CD4-positive, alpha-beta T cell (primary cell): ENCODE results near the gene LBHD2. TPM values are rescaled to one million over a fixed set of nuclear protein-coding genes. Genes with fewer than 3 reads are reported as not detected.

ENCODE experiments used
- ATAC-seq: fragments of 200-7000 bp; cut with Tn5 transposase; one replicate; pipeline ENCODE4 v1.10.0; 2022; ENCODE audit warnings: mild to moderate bottlenecking; ENCODE audit not compliant: poor library complexity
- CTCF ChIA-PET: fragments of 350-600 bp; sonication (Branson Sonifier 250); formaldehyde crosslinking; loops from one replicate; lab custom pipeline; 2021; ENCODE audit warnings: antibody characterized with exemption, inconsistent platforms; lab: Charles Lee
- POLR2A ChIA-PET: fragments of 350-600 bp; sonication (Branson Sonifier 250); formaldehyde crosslinking; loops from one replicate; lab custom pipeline; 2021; ENCODE audit warnings: antibody characterized with exemption, inconsistent platforms; lab: Charles Lee
- DNase-seq, 14 experiments: peaks; one replicate each; pipeline ENCODE4 v3.0.0-alpha.2; 2013 to 2020; ENCODE audit warnings: mixed read lengths in 2 of 14
- H3K27ac ChIP-seq, 2 donors: one replicate each; pipeline versions ENCODE4 v1.5.1 to v1.7.0; 2013; ENCODE audit warnings: low read length in 2 of 2, low read depth in 1 of 2, mild to moderate bottlenecking in 1 of 2
- H3K27me3 ChIP-seq, 2 experiments: 1 replicate in 1 of 2; 2 replicates in 1 of 2; pipeline versions ENCODE4 v1.6.1 to v1.7.0; 2013; ENCODE audit warnings: low read length in 2 of 2, control low read depth in 1 of 2, mild to moderate bottlenecking in 1 of 2, moderate library complexity in 1 of 2; ENCODE audit not compliant: insufficient read depth in 2 of 2, control insufficient read depth in 1 of 2
- H3K36me3 ChIP-seq: one replicate; pipeline ENCODE4 v1.6.1; 2013; ENCODE audit warnings: low read length, control low read depth; ENCODE audit not compliant: insufficient read depth
- H3K4me1 ChIP-seq: one replicate; pipeline ENCODE4 v1.6.1; 2013; ENCODE audit warnings: low read length, control low read depth; ENCODE audit not compliant: insufficient read depth
- H3K4me3 ChIP-seq: one replicate; pipeline ENCODE4 v1.5.1; 2013; ENCODE audit warnings: mild to moderate bottlenecking, low read length, moderate library complexity
- H3K9me3 ChIP-seq, 2 experiments: 1 replicate in 1 of 2; 2 replicates in 1 of 2; pipeline versions ENCODE4 v1.6.1 to v1.7.0; 2013; ENCODE audit warnings: low read length in 2 of 2, mild to moderate bottlenecking in 2 of 2, control low read depth in 1 of 2, moderate library complexity in 1 of 2; ENCODE audit not compliant: control insufficient read depth in 1 of 2, insufficient read depth in 1 of 2
- H3K27ac Mint-ChIP-seq: one replicate; pipeline ENCODE4 v1.8.0; 2020; ENCODE audit warnings: mixed read lengths
- H3K27me3 Mint-ChIP-seq: one replicate; pipeline ENCODE4 v1.8.0; 2021; ENCODE audit warnings: mixed read lengths
- H3K36me3 Mint-ChIP-seq: one replicate; pipeline ENCODE4 v1.8.0; 2021; ENCODE audit warnings: low read depth, mixed read lengths
- H3K4me1 Mint-ChIP-seq: one replicate; pipeline ENCODE4 v1.8.0; 2021; ENCODE audit warnings: low read depth, mixed read lengths
- H3K4me3 Mint-ChIP-seq: one replicate; pipeline ENCODE4 v1.8.0; 2020; ENCODE audit warnings: mild to moderate bottlenecking, mixed read lengths
- H3K9me3 Mint-ChIP-seq: one replicate; pipeline ENCODE4 v1.8.0; 2020; ENCODE audit warnings: mixed read lengths
- intact Hi-C, 2 experiments: fragments of 100-400 bp; cut with DNase I in 1 of 2; cut with micrococcal nuclease in 1 of 2; formaldehyde crosslinking; loops; one replicate each; pipeline versions ENCODE4 v1.15.1 to v1.9.0; 2023 to 2025; cut with DNase I, micrococcal nuclease
- total RNA-seq, 174 experiments: library from RNA in 2 of 174; stranded (reverse) in 2 of 174; gene quantifications; one replicate each; pipeline ENCODE4 v1.2.3 and lab custom pipeline; 2021 to 2026
- TF ChIP-seq, protein P1 (sequence below): fragments of 200-600 bp; IDR thresholded peaks from one replicate; pipeline ENCODE4 v1.8.0; 2022; ENCODE audit warnings: antibody characterized with exemption, mild to moderate bottlenecking

LBHD2 gene
- total RNA-seq, 2 experiments from 2014 or later: not detected

DNA sequence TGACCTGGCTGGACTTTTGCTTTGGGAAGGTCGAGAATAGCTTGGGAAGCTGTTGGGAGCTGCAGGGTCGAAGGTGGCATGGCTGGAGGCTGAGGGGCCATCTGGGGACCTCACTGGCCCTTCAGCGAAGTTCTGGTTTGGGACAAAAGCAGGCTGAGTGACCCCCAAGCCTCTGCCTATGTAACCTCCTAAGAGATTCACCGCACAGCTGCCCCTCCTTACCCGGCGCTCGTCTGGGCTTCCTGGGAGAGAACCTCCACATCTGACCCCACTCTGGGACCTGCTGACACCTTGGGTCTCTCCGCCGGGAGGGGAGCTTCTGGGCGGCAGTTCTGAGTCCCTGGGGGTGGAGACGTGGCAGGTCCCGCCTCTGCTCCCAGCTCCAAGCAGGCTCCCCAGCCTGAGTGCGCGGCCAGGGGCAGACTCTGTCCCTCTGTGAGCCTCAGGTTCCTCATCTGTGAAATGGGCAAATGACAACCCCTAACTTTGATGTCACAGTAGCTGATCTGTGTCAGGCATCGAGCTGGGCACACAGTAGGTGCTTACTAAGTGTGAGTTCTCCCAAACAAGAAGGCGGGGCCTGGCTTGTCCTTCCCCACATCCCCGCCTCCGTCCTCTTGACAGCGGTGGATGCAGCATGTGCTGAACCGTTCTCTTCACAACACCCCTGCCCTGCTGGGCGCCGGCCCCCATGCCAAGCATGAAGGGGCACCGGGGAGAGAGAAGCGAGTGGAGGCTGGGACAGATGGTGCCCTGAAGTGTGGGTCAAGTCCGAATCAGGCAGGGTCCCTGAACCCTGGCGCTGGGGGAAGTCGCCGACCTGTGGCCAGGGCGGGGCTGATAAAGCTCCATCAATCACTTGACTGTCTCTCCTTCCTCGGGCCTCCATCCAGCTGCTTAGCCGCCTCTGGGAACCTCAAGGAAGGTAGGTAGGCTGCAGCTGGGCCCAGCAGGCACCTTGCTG is 14.3 kb downstream of the LBHD2 start:
- H3K4me3 Mint-ChIP-seq: no peak overlapping the region
- H3K4me3 ChIP-seq: no peak overlapping the region
- CTCF ChIA-PET: no interaction called here
- H3K27ac Mint-ChIP-seq: no peak overlapping the region
- peaks cover 3% of the 10 kb centered on the region for H3K4me1 Mint-ChIP-seq
- DNase-seq: no peak
- no peak for ATAC-seq
- peaks cover 17 to 19% of the 10 kb centered on the region in 2 experiments for H3K27me3 ChIP-seq
- peaks cover 0 to 9% of the 10 kb centered on the region in 2 experiments for H3K9me3 ChIP-seq
- no peak overlapping the region for H3K27ac ChIP-seq
- H3K36me3 Mint-ChIP-seq: no peaks in the 10 kb centered on the region
- POLR2A ChIA-PET: no interaction called here
- TF ChIP-seq, protein P1, sequence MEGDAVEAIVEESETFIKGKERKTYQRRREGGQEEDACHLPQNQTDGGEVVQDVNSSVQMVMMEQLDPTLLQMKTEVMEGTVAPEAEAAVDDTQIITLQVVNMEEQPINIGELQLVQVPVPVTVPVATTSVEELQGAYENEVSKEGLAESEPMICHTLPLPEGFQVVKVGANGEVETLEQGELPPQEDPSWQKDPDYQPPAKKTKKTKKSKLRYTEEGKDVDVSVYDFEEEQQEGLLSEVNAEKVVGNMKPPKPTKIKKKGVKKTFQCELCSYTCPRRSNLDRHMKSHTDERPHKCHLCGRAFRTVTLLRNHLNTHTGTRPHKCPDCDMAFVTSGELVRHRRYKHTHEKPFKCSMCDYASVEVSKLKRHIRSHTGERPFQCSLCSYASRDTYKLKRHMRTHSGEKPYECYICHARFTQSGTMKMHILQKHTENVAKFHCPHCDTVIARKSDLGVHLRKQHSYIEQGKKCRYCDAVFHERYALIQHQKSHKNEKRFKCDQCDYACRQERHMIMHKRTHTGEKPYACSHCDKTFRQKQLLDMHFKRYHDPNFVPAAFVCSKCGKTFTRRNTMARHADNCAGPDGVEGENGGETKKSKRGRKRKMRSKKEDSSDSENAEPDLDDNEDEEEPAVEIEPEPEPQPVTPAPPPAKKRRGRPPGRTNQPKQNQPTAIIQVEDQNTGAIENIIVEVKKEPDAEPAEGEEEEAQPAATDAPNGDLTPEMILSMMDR: no peak
- H3K36me3 ChIP-seq: no peaks in the 10 kb centered on the region
- peaks cover 2% of the 10 kb centered on the region for H3K4me1 ChIP-seq
- H3K27me3 Mint-ChIP-seq: peaks cover 27% of the 10 kb centered on the region
- intact Hi-C loops: no loop called here
- no peaks in the 10 kb centered on the region for H3K9me3 Mint-ChIP-seq

DNA sequence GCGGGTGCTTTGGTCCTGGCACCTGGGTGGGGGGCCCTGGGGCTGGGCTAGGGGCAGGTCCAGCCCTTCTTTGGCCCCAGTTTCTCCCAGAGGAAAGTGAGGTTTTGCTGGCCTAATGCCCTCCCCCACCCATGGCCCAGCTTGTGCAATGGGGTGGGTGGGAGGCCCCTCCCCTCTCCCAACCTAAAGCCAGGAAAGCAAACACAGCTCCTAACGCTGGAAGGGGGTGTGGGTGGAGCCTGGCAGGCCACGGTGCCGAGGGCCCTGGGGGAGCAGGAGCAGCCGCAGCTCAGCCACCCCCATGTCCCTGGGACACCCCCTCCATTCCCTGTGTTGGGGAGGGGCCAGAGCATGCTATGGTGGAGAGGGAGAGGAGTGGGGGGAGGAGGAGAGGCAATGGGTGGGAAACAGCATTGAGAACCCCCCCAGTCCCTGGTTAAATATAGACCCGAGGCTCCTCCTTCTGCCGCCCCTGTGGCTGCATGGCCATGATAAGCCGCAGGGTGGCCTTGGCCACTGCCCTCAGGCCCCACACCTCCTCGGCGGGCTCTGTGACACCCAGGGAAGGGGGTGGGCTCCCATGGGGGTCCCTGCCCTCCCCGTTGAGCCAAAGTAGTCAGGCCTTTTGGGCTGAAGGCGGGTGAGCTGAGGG is 15.2 kb downstream of the LBHD2 start:
- Histone ChIP-seq H3K4me3 (no peak overlapping the region), H3K9me3 (peaks cover 0 to 12% of the 10 kb centered on the region in 2 experiments), H3K27me3 (peaks cover 24 to 26% of the 10 kb centered on the region in 2 experiments), H3K27ac (no peak overlapping the region), H3K4me1 (peaks cover 6% of the 10 kb centered on the region), H3K36me3 (no peaks in the 10 kb centered on the region)
- Mint-ChIP-seq H3K27ac (no peak overlapping the region), H3K9me3 (no peaks in the 10 kb centered on the region), H3K36me3 (no peaks in the 10 kb centered on the region), H3K4me1 (peaks cover 3% of the 10 kb centered on the region), H3K4me3 (no peak overlapping the region), H3K27me3 (peaks cover 31% of the 10 kb centered on the region)
- TF ChIP-seq, protein P1: no peak
- ATAC-seq (no peak), DNase-seq (no peak)
- POLR2A ChIA-PET: no interaction called here
- intact Hi-C loops: no loop called here
- CTCF ChIA-PET: no interaction called here

DNA sequence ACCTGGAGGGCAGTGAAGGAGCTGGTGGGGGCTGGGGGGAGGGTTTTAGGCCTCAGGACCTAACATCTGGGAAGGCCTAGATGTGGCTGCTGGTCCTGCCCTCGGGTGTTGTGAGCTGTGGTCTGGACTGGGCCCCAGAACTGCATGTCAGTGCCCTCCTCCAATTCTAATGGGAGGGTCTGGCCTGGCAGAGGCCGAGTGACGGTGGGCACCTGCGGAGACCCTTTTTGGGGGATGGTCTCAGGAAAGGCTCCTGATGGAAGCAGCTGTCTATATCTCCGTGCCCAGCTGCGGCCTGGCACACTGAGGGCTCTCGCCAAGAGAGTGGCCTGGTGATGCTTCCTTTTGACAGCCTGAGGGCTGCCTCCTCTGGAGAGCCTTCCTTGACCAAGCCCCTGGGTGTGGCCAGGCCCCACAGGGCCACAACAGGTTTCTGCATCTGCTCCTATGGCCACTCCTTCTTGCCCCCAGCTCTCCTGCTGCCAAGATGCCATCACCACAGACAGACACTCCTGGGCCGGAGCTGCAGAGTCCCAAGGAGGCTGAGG is 15.8 kb downstream of the LBHD2 start:
- CTCF ChIA-PET: no interaction called here
- POLR2A ChIA-PET: no interaction called here

More for the DNA sequence above, 15.8 kb downstream of the LBHD2 start:
- Histone ChIP-seq H3K27me3 (peaks cover 30 to 32% of the 10 kb centered on the region in 2 experiments), H3K9me3 (peaks cover 0 to 18% of the 10 kb centered on the region in 2 experiments), H3K4me3 (no peak overlapping the region), H3K36me3 (no peaks in the 10 kb centered on the region), H3K4me1 (peaks cover 10% of the 10 kb centered on the region), H3K27ac (no peak overlapping the region)
- ATAC-seq: no peak
- Mint-ChIP-seq H3K9me3 (no peaks in the 10 kb centered on the region), H3K27ac (no peak overlapping the region), H3K4me3 (no peak overlapping the region), H3K36me3 (no peaks in the 10 kb centered on the region), H3K4me1 (peaks cover 5% of the 10 kb centered on the region), H3K27me3 (peaks cover 33% of the 10 kb centered on the region)
- TF ChIP-seq, protein P1: no peak
- intact Hi-C loops: loop anchor here in 1 of 2 experiments (10.0 kb wide), 1 partner anchor 85 kb away; no protein-coding TSS in a partner anchor
- no peak for DNase-seq
